ENCODE data around the gene CCN5. TPM values are rescaled to one million over a fixed set of nuclear protein-coding genes. Genes with fewer than 3 reads are reported as not detected.

The CCN5 gene
- total and polyA plus RNA-seq, 8 donors = 0.14 to 6.4 (median 1.6) TPM

DNA sequence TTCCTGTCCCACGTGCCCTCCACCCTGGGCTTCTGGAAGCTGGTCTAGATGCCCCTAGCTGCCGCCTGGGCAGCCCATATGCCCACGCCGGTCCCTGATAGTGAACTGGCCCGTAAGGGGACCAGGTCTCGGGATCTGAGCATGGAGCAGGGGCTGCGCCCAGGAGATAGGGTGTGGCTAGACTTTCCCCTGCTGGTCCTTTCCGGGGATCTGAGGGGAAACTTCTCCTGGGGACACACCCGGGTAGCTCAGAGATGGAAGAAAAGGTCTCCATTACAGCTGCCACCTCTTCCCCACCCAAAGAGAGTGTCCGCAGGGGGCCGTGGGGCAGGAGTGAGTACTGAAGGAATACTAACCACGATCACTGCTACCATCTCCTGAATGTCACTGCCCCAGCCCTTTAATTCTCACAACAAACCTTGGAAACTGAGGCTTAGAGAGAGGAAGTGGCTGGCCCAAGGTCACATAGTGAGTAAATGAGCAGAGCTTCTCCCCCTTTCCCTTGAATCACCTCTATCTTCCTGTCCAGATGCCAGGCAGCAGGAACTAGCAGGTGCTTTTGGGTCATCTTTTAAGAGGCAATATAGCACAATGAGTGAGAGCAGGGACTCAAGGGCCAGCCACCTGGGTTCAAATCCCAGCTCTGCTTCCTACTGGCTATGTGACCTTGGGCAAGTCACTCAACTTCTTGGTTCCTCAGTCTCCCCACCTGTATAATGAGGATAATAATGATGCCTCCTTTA is 11.8 kb upstream of the CCN5 start:
- Histone ChIP-seq H3K27ac (no peak overlapping the region), H3K4me1 (no peaks in the 10 kb centered on the region), H3K9me3 (no peaks in the 10 kb centered on the region), H3K4me3 (no peak overlapping the region), H3K36me3 (no peaks in the 10 kb centered on the region), H3K27me3 (no peaks in the 10 kb centered on the region)
- TF ChIP-seq, protein P1, sequence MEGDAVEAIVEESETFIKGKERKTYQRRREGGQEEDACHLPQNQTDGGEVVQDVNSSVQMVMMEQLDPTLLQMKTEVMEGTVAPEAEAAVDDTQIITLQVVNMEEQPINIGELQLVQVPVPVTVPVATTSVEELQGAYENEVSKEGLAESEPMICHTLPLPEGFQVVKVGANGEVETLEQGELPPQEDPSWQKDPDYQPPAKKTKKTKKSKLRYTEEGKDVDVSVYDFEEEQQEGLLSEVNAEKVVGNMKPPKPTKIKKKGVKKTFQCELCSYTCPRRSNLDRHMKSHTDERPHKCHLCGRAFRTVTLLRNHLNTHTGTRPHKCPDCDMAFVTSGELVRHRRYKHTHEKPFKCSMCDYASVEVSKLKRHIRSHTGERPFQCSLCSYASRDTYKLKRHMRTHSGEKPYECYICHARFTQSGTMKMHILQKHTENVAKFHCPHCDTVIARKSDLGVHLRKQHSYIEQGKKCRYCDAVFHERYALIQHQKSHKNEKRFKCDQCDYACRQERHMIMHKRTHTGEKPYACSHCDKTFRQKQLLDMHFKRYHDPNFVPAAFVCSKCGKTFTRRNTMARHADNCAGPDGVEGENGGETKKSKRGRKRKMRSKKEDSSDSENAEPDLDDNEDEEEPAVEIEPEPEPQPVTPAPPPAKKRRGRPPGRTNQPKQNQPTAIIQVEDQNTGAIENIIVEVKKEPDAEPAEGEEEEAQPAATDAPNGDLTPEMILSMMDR (IDR thresholded peaks at IDR 0.05) = no peak
- 71 to 86% methylated on average over 12 of the region's 12 CpGs for WGBS, 2 donors
- intact Hi-C loops (cut with DNase I) = no loop called here
- ATAC-seq = peak in 2 of 4 donors; percentile 7 to 20
- FAIRE-seq = no peak
- DNase-seq = no peak

DNA sequence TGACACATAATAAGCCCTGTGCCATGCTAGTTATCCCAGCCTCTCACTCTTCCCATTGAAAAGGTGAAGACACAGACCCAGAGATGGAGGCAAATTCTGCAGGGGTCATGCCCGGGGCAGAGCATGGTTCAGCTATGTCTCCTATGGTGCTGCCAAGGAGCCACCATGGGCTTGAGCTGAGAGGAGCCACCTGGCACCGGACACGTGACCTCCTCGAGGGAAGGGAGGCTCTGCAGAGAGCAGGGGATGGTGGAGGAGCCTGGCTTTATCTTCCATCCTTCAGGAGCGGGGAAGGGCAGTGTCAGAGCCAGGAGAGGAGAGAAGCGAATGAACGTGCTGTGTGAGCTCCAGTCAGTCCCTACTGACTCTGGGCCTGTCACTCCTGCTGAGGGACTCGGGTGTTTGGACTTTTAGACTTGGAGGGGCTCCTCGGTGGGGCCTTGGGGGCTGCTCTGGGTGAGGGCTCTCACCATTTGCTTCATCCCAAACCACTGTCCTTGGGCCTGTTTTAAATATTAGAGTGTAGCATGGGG is 11.1 kb upstream of the CCN5 start:
- Histone ChIP-seq H3K27me3 (no peaks in the 10 kb centered on the region), H3K36me3 (no peaks in the 10 kb centered on the region), H3K4me3 (no peak overlapping the region), H3K4me1 (no peaks in the 10 kb centered on the region), H3K9me3 (no peaks in the 10 kb centered on the region), H3K27ac (no peak overlapping the region)
- ATAC-seq (no peak), DNase-seq (no peak), FAIRE-seq (no peak)
- intact Hi-C loops (cut with DNase I) = no loop called here
- TF ChIP-seq, protein P1 (IDR thresholded peaks at IDR 0.05) = no peak
- 69 to 74% methylated on average over 9 of the region's 9 CpGs for WGBS, 2 donors

DNA sequence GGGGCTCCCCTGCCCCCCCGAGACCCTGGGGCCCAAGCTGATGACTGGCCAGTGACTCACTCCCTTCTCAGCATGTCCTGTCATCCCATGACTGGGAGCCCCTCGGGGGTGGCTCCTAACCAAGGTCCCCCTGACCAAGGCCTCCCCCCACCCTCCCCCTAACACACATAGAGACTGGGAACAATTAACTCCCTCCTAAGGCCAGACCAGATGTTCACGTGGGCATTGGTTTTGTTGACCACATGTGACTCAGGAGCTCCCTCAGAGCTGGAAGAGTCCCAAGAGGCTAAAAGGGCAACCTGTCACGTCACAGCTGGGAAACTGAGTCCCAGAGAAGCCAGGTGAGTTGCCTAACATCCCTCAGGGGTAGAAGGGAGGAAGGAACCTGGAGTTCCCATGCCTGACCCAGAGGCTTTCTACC is 10.6 kb upstream of the CCN5 start:
- no peaks in the 10 kb centered on the region for H3K4me1 ChIP-seq
- H3K27me3 ChIP-seq = no peaks in the 10 kb centered on the region
- no peak overlapping the region for H3K27ac ChIP-seq
- WGBS, 2 donors = 40 to 64% methylated on average over 4 of the region's 4 CpGs
- TF ChIP-seq, protein P1 (IDR thresholded peaks at IDR 0.05) = no peak
- no peaks in the 10 kb centered on the region for H3K9me3 ChIP-seq
- ATAC-seq = no peak
- H3K36me3 ChIP-seq = no peaks in the 10 kb centered on the region
- intact Hi-C loops (cut with DNase I) = no loop called here
- DNase-seq = no peak
- no peak overlapping the region for H3K4me3 ChIP-seq
- no peak for FAIRE-seq

DNA sequence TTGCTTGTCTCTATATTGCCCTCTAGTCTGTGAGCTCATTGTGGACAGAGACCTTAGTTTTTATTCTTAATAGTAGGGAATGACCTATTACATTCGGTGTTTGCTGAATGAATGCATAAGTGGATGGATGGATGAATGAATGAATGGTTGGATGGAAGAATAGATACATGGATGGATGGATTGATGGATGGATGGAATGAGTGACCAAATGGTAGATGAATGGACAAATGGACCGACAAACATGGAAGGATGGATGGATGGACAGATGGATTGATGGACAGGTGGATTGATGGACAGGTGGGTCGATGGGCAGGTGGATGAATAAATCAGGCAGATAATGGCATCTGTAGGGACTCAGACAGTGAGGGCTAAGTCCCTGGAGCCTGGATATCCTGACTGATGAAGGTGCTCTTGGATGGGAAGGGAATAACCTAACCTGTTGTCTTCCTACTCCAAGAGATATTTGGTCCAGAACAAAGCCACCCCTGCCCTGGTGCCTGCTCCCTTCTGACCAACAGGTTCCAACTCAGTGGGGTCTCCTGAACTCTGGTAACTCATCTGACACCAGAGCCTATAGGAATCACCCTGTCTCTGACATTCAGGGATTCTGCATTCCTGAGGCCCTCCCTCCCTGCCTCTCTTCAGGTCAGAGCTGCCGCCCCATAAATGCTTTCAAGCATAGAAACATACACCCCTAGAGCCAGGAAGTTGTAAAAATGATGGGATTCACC is 9.6 kb upstream of the CCN5 start:
- DNase-seq (no peak), ATAC-seq (no peak), FAIRE-seq (no peak)
- Histone ChIP-seq H3K4me1 (no peaks in the 10 kb centered on the region), H3K27ac (no peak overlapping the region), H3K27me3 (no peaks in the 10 kb centered on the region), H3K4me3 (no peak overlapping the region), H3K9me3 (no peaks in the 10 kb centered on the region), H3K36me3 (no peaks in the 10 kb centered on the region)
- intact Hi-C loops (cut with DNase I) = no loop called here
- WGBS, 2 donors = 61 to 62% methylated on average over 4 of the region's 4 CpGs
- TF ChIP-seq, protein P1 (IDR thresholded peaks at IDR 0.05) = no peak
